Mesenchymal stem cell (in vitro differentiated cells and primary cell): Measurements from ENCODE around the gene NDC1.
"Not testable (repeated sequence)": the region's sequence is repeated elsewhere in the genome, so short reads cannot be mapped to it uniquely, and the experiment has no call there.

ENCODE experiments used
- DNase-seq: peaks from one replicate; pipeline ENCODE4 v3.0.0-alpha.2; 2013
- H2AFZ ChIP-seq: one replicate; pipeline ENCODE4 v1.6.1; 2013; ENCODE audit warnings: low read depth, mild to moderate bottlenecking, control low read depth, inconsistent platforms, low read length, moderate library complexity
- H2AK5ac ChIP-seq: 2 replicates; pipeline ENCODE4 v1.6.1; 2013; ENCODE audit warnings: low read length, moderate library complexity, mild to moderate bottlenecking, inconsistent platforms; ENCODE audit not compliant: severe bottlenecking
- H2BK120ac ChIP-seq: one replicate; pipeline ENCODE4 v1.6.1; 2013; ENCODE audit warnings: low read depth, mild to moderate bottlenecking, inconsistent platforms, low read length, moderate library complexity
- H2BK12ac ChIP-seq, 2 experiments: one replicate each; pipeline ENCODE4 v1.6.1; 2013; ENCODE audit warnings: inconsistent platforms in 2 of 2, low read length in 2 of 2, mild to moderate bottlenecking in 2 of 2, moderate library complexity in 2 of 2, control low read depth in 1 of 2
- H2BK15ac ChIP-seq: one replicate; pipeline ENCODE4 v1.6.1; 2013; ENCODE audit warnings: mild to moderate bottlenecking, low read depth, inconsistent platforms; ENCODE audit not compliant: poor library complexity, severe bottlenecking
- H2BK5ac ChIP-seq: 2 replicates; pipeline ENCODE4 v1.6.1; 2013; ENCODE audit warnings: low read depth, mild to moderate bottlenecking, low read length, control low read depth, inconsistent platforms; ENCODE audit not compliant: poor library complexity, severe bottlenecking
- H3K14ac ChIP-seq, 2 experiments: one replicate each; pipeline ENCODE4 v1.6.1; 2013; ENCODE audit warnings: inconsistent platforms in 2 of 2, low read length in 2 of 2, control low read depth in 1 of 2, mild to moderate bottlenecking in 1 of 2, moderate library complexity in 1 of 2
- H3K18ac ChIP-seq, 2 experiments: one replicate each; pipeline ENCODE4 v1.6.1; 2013; ENCODE audit warnings: inconsistent platforms in 2 of 2, low read length in 2 of 2, control low read depth in 1 of 2, low read depth in 1 of 2, mild to moderate bottlenecking in 1 of 2
- H3K23ac ChIP-seq, 2 experiments: one replicate each; pipeline ENCODE4 v1.6.1; 2013; ENCODE audit warnings: inconsistent platforms in 2 of 2, low read length in 2 of 2, mild to moderate bottlenecking in 2 of 2, moderate library complexity in 2 of 2, control low read depth in 1 of 2
- H3K27ac ChIP-seq: 2 replicates; pipeline ENCODE4 v1.5.1; 2013; ENCODE audit warnings: mild to moderate bottlenecking, moderate library complexity, low read length, control low read depth, inconsistent platforms; ENCODE audit not compliant: poor library complexity, severe bottlenecking
- H3K27me3 ChIP-seq, 2 experiments: 2 replicates each; pipeline versions ENCODE4 v1.6.1 to v1.7.0; 2013; ENCODE audit warnings: low read length in 2 of 2, mild to moderate bottlenecking in 2 of 2, moderate library complexity in 2 of 2, control low read depth in 1 of 2, inconsistent platforms in 1 of 2; ENCODE audit not compliant: control insufficient read depth in 1 of 2, insufficient read depth in 1 of 2
- H3K36me3 ChIP-seq, 2 experiments: 2 replicates each; pipeline versions ENCODE4 v1.6.1 to v1.7.0; 2013; ENCODE audit warnings: low read length in 2 of 2, control low read depth in 1 of 2, inconsistent platforms in 1 of 2, low read depth in 1 of 2, mild to moderate bottlenecking in 1 of 2; ENCODE audit not compliant: insufficient read depth in 2 of 2, control insufficient read depth in 1 of 2
- H3K4ac ChIP-seq, 2 experiments: one replicate each; pipeline ENCODE4 v1.6.1; 2013; ENCODE audit warnings: inconsistent platforms in 2 of 2, low read length in 2 of 2, mild to moderate bottlenecking in 2 of 2, moderate library complexity in 2 of 2, control low read depth in 1 of 2, low read depth in 1 of 2
- H3K4me1 ChIP-seq: 2 replicates; pipeline ENCODE4 v1.6.1; 2013; ENCODE audit warnings: low read depth, low read length, control low read depth; ENCODE audit not compliant: control insufficient read depth, insufficient read depth
- H3K4me2 ChIP-seq: 2 replicates; pipeline ENCODE4 v1.6.1; 2013; ENCODE audit warnings: low read length, mild to moderate bottlenecking, inconsistent platforms; ENCODE audit not compliant: poor library complexity, severe bottlenecking
- H3K4me3 ChIP-seq, 2 experiments: 2 replicates each; pipeline versions ENCODE4 v1.5.1 to v1.7.0; 2013; ENCODE audit warnings: low read length in 2 of 2, mild to moderate bottlenecking in 2 of 2, control low read depth in 1 of 2, low read depth in 1 of 2; ENCODE audit not compliant: insufficient read depth in 1 of 2
- H3K79me1 ChIP-seq: replicated peaks from 2 replicates; pipeline ENCODE4 v1.6.1; 2013; ENCODE audit warnings: mild to moderate bottlenecking, control low read depth, low read length, inconsistent platforms; ENCODE audit not compliant: poor library complexity, severe bottlenecking
- H3K9ac ChIP-seq: 2 replicates; pipeline ENCODE4 v1.7.0; 2013; ENCODE audit warnings: mild to moderate bottlenecking, low read length, moderate library complexity
- H3K9me3 ChIP-seq: 2 replicates; pipeline ENCODE4 v1.7.0; 2013; ENCODE audit warnings: mild to moderate bottlenecking, low read length; ENCODE audit not compliant: control insufficient read depth
- H4K8ac ChIP-seq: one replicate; pipeline ENCODE4 v1.6.1; 2013; ENCODE audit warnings: inconsistent platforms, mild to moderate bottlenecking, low read length, moderate library complexity
- H4K91ac ChIP-seq: one replicate; pipeline ENCODE4 v1.6.1; 2013; ENCODE audit warnings: mild to moderate bottlenecking, low read length, inconsistent platforms
- WGBS: methylation state at CpG from one replicate; pipeline ENCODE4 v1.1.7; 2013; ENCODE audit warnings: mixed read lengths; 5-methylcytosine and 5-hydroxymethylcytosine counted together

Gene NDC1

DNA sequence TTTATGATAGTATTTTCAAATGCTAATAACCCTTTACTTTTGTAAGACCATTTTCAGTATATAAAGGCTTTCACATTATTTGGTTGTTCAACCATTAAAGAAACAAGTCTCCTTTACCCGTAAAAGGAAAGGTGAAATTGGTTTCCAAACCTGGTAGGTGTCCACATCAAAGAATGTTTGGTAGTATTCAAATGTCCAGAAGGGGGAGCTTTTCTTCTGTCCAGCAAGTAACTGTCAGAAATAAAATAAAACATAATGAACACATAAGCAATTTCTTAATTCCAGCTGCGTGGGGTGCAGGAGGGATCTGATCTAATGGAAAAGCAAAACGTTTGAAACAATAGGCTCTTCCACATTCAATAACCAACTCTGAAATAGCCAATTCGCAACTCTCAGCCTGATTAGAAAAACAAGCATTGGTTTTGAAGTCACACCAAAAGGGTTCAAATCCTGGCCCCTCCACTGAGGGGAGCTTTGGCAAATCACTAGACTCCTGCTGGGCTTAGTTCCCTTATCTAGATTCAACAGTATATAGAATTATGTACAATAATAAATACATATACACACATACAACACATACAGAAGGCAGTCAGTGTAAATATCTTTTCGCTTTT, 40.5 kb upstream of the NDC1 start:
- no peaks in the 10 kb centered on the region for H3K4me1 ChIP-seq
- H3K9me3 ChIP-seq = no peaks in the 10 kb centered on the region
- no peak overlapping the region for H4K91ac ChIP-seq
- peaks cover 28 to 53% of the 10 kb centered on the region in 2 experiments for H3K36me3 ChIP-seq
- H2BK5ac ChIP-seq = no peak overlapping the region
- H2AK5ac ChIP-seq = no peak overlapping the region
- H3K18ac ChIP-seq = no peak overlapping the region
- H3K27me3 ChIP-seq = no peaks in the 10 kb centered on the region
- no peaks in the 10 kb centered on the region for H3K79me1 ChIP-seq
- peak; percentile 63 for DNase-seq
- H2BK12ac ChIP-seq = no peak overlapping the region
- 52% methylated on average over 4 of the region's 5 CpGs for WGBS
- no peak overlapping the region for H3K23ac ChIP-seq
- H2BK15ac ChIP-seq = no peak overlapping the region
- H2BK120ac ChIP-seq = no peak overlapping the region
- H3K4me2 ChIP-seq = no peak overlapping the region
- H3K27ac ChIP-seq = no peak overlapping the region
- H3K4me3 ChIP-seq = no peak overlapping the region
- no peak overlapping the region for H3K4ac ChIP-seq
- no peak overlapping the region for H4K8ac ChIP-seq
- H2AFZ ChIP-seq = no peak overlapping the region
- H3K9ac ChIP-seq = no peak overlapping the region
- H3K14ac ChIP-seq = no peak overlapping the region

DNA sequence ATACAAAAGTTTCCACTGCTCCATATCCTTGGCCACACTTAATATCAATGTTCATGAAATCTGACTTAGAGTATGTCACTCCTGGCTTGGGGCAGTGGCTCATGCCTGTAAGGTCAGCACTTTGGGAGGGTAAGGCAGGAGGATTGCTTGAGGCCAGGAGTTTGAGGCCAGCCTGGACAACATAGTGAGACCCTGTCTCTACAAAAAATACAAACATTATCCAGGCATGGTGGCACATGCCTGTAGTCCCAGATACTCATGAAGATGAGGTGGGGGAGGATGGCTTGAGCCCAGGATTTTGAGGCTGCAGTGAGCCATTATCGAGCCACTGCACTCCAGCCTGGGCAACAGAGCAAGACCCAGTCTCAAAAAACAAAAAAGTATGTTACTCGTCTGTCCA, 37.1 kb upstream of the NDC1 start:
- H2AFZ ChIP-seq, H4K91ac ChIP-seq, H3K27me3 ChIP-seq, H3K18ac ChIP-seq, H2AK5ac ChIP-seq, H3K23ac ChIP-seq, H2BK15ac ChIP-seq, H3K4me3 ChIP-seq, H3K9me3 ChIP-seq, H3K4me1 ChIP-seq, H2BK5ac ChIP-seq, H3K79me1 ChIP-seq, DNase-seq, H4K8ac ChIP-seq, H3K4ac ChIP-seq, H2BK120ac ChIP-seq, H3K27ac ChIP-seq, H3K4me2 ChIP-seq, H3K14ac ChIP-seq, H3K9ac ChIP-seq, H2BK12ac ChIP-seq: not testable (repeated sequence)
- peaks cover 29 to 72% of the 10 kb centered on the region in 2 experiments for H3K36me3 ChIP-seq
- 96% methylated on average over 2 of the region's 2 CpGs for WGBS

DNA sequence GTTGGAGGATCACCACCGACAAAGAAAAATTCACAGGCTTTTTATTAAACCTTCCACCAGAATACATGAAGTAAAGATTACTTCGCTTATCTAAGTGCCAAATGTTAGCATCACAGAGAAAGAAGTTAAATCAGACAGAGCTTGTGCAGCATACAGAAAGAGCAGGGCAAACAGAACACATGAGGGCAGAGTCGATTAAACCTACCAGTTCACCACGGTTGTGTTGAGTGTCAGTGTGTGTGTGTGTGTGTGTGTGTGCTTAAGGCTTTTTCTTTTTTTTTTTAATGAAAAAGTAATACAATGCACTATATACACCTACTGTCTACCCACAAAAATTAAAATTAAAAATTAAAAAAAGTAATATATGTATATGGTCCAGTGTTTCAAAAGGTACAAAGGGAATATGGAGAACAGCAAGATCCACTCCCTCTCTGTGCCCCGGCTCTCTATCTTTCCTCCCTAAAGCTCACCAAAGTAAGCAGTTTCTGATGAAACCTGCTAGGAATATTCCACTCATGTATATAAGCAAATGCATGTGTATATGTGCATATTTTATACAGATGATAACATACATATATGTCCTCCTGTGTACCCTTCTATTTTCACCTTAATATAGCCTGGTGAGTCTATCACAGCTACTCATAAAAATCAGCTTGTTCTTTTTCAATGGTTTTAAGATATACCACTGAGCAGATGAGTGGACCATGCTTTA, 33.8 kb upstream of the NDC1 start:
- no peak overlapping the region for H3K9ac ChIP-seq
- H4K91ac ChIP-seq = no peak overlapping the region
- no peaks in the 10 kb centered on the region for H3K79me1 ChIP-seq
- H2BK120ac ChIP-seq = no peak overlapping the region
- no peaks in the 10 kb centered on the region for H3K4me1 ChIP-seq
- H3K27me3 ChIP-seq = no peaks in the 10 kb centered on the region
- no peak overlapping the region for H2BK15ac ChIP-seq
- no peak overlapping the region for H3K14ac ChIP-seq
- no peak overlapping the region for H2AK5ac ChIP-seq
- no peak overlapping the region for H4K8ac ChIP-seq
- H3K23ac ChIP-seq = no peak overlapping the region
- no peaks in the 10 kb centered on the region for H3K9me3 ChIP-seq
- no peak for DNase-seq
- peaks cover 21 to 85% of the 10 kb centered on the region in 2 experiments for H3K36me3 ChIP-seq
- 90% methylated on average over 3 of the region's 5 CpGs for WGBS
- no peak overlapping the region for H3K4me2 ChIP-seq
- no peak overlapping the region for H3K4ac ChIP-seq
- no peak overlapping the region for H2AFZ ChIP-seq
- H2BK12ac ChIP-seq = no peak overlapping the region
- H3K27ac ChIP-seq = no peak overlapping the region
- no peak overlapping the region for H3K4me3 ChIP-seq
- H2BK5ac ChIP-seq = no peak overlapping the region
- H3K18ac ChIP-seq = no peak overlapping the region

- Histone ChIP-seq H3K23ac (no peak overlapping the region), H3K36me3 (peaks cover 22 to 85% of the 10 kb centered on the region in 2 experiments), H3K4me2 (no peak overlapping the region), H3K9me3 (no peaks in the 10 kb centered on the region), H3K79me1 (no peaks in the 10 kb centered on the region), H4K8ac (no peak overlapping the region), H2BK15ac (no peak overlapping the region), H3K18ac (no peak overlapping the region), H3K4ac (no peak overlapping the region), H3K4me1 (no peaks in the 10 kb centered on the region), H2BK5ac (no peak overlapping the region), H2AFZ (no peak overlapping the region), H3K14ac (no peak overlapping the region), H2BK12ac (no peak overlapping the region), H3K27ac (no peak overlapping the region), H4K91ac (no peak overlapping the region), H3K9ac (no peak overlapping the region), H3K27me3 (no peaks in the 10 kb centered on the region), H3K4me3 (no peak overlapping the region), H2AK5ac (no peak overlapping the region), H2BK120ac (no peak overlapping the region)
- WGBS = 86% methylated on average over 4 of the region's 4 CpGs
- no peak for DNase-seq
These were observed 33.1 kb upstream of the NDC1 start for GRCh38 chr1:53871221-53871620.
